Hepatocyte (in vitro differentiated cells): ENCODE data around the gene PID1. TPM values are rescaled to one million over a fixed set of nuclear protein-coding genes. Genes with fewer than 3 reads are reported as not detected.

Experiments
- DNase-seq: peaks from one replicate; pipeline ENCODE4 v3.0.0-alpha.2; 2016; ENCODE audit warnings: low spot score
- H2AFZ ChIP-seq: fragments of 200-600 bp; sonication (generic); 2 replicates; pipeline ENCODE4 v1.6.0; 2016; ENCODE audit warnings: antibody characterized with exemption, mild to moderate bottlenecking
- H3K27ac ChIP-seq: fragments of 200-600 bp; sonication (generic); 2 replicates; pipeline ENCODE4 v1.5.1; 2016; ENCODE audit warnings: mild to moderate bottlenecking
- H3K27me3 ChIP-seq: fragments of 200-600 bp; sonication (generic); 2 replicates; pipeline ENCODE4 v1.6.1; 2016
- H3K36me3 ChIP-seq: fragments of 200-600 bp; sonication (generic); replicated peaks from 2 replicates; pipeline ENCODE4 v1.5.1; 2016; ENCODE audit warnings: low read depth; ENCODE audit not compliant: insufficient read depth
- H3K4me1 ChIP-seq: fragments of 200-600 bp; sonication (generic); 2 replicates; pipeline ENCODE4 v1.5.1; 2016; ENCODE audit warnings: mild to moderate bottlenecking, moderate library complexity; ENCODE audit not compliant: insufficient read depth
- H3K4me2 ChIP-seq: fragments of 200-600 bp; sonication (generic); 2 replicates; pipeline ENCODE4 v1.6.0; 2016
- H3K4me3 ChIP-seq: fragments of 200-600 bp; sonication (generic); 2 replicates; pipeline ENCODE4 v1.5.1; 2016; ENCODE audit warnings: mild to moderate bottlenecking
- H3K79me2 ChIP-seq: fragments of 200-600 bp; sonication (generic); 2 replicates; pipeline ENCODE4 v1.6.0; 2017; ENCODE audit warnings: mild to moderate bottlenecking
- H3K9me2 ChIP-seq: fragments of 200-600 bp; sonication (generic); replicated peaks from 2 replicates; pipeline ENCODE4 v1.6.0; 2017; ENCODE audit warnings: mild to moderate bottlenecking; ENCODE audit not compliant: insufficient read depth
- H3K9me3 ChIP-seq: fragments of 200-600 bp; sonication (generic); 2 replicates; pipeline ENCODE4 v1.5.1; 2016; ENCODE audit warnings: low read depth, mild to moderate bottlenecking
- H4K20me1 ChIP-seq: fragments of 200-600 bp; sonication (generic); 2 replicates; pipeline ENCODE4 v1.6.0; 2016; ENCODE audit warnings: mild to moderate bottlenecking; ENCODE audit not compliant: insufficient read depth, poor library complexity, severe bottlenecking
- CTCF ChIP-seq: fragments of 200-600 bp; sonication (generic); IDR thresholded peaks from 2 replicates; pipeline ENCODE4 v1.5.1; 2016; ENCODE audit warnings: antibody characterized with exemption, mild to moderate bottlenecking; ENCODE audit not compliant: poor library complexity
- EZH2 ChIP-seq: fragments of 200-600 bp; sonication (generic); IDR thresholded peaks from 2 replicates; pipeline ENCODE4 v1.6.1; 2016; ENCODE audit warnings: antibody characterized with exemption, mild to moderate bottlenecking, borderline replicate concordance
- EZH2phosphoT487 ChIP-seq: fragments of 200-600 bp; sonication (generic); IDR thresholded peaks from one replicate; pipeline ENCODE4 v1.6.1; 2018; ENCODE audit warnings: antibody characterized with exemption, mild to moderate bottlenecking, low read depth, moderate library complexity; ENCODE audit not compliant: unreplicated experiment, severe bottlenecking
- WGBS: methylation state at CpG from one replicate; pipeline ENCODE4 v1.1.6; 2016; ENCODE audit warnings: low lambda C conversion rate; ENCODE audit errors: missing lambda C conversion rate; 5-methylcytosine and 5-hydroxymethylcytosine counted together
- polyA plus RNA-seq: library from polyadenylated mRNA; unstranded; fragments of >200 nt; fragmentation: Nextera tagmentation; extraction: Ambion mirVana; gene quantifications from 2 replicates; pipeline ENCODE4 v1.2.1, GENCODE V29; 2016
- total RNA-seq: library from RNA; depleted of rRNA; stranded (reverse); fragments of >200 nt; gene quantifications from 2 replicates; pipeline ENCODE4 v1.2.3, GENCODE V29; 2014

The PID1 gene
- total and polyA plus RNA-seq, 2 experiments from 2014 or later, result 26.7 to 31.1 TPM

- Histone ChIP-seq H2AFZ (peak overlapping the region; percentile 43), H3K9me2 (no peaks in the 10 kb centered on the region), H3K9me3 (no peaks in the 10 kb centered on the region), H3K27ac (peak overlapping the region; percentile 78), H3K36me3 (no peaks in the 10 kb centered on the region), H3K4me1 (peaks cover 8% of the 10 kb centered on the region), H4K20me1 (no peaks in the 10 kb centered on the region), H3K79me2 (peaks cover 17% of the 10 kb centered on the region), H3K4me2 (peak overlapping the region; percentile 72), H3K27me3 (no peaks in the 10 kb centered on the region), H3K4me3 (no peak overlapping the region)
- peak; percentile 84 for DNase-seq
- TF ChIP-seq EZH2, result no peak
- TF ChIP-seq CTCF, result peak; percentile 87
- 49% methylated on average over 4 of the region's 4 CpGs for WGBS
Measured at GRCh38 chr2:229273723-229274338, 2.7 kb upstream of the PID1 start.

GRCh38 chr2:229273006-229273722 lies 2.1 kb upstream of the PID1 start:
- Histone ChIP-seq H3K9me2 (no peaks in the 10 kb centered on the region), H3K27ac (peak overlapping the region; percentile 78), H3K79me2 (peaks cover 23% of the 10 kb centered on the region), H3K4me1 (peaks cover 14% of the 10 kb centered on the region), H3K4me2 (peak overlapping the region; percentile 72), H3K9me3 (no peaks in the 10 kb centered on the region), H3K27me3 (no peaks in the 10 kb centered on the region), H2AFZ (peak overlapping the region; percentile 43), H3K36me3 (no peaks in the 10 kb centered on the region), H4K20me1 (no peaks in the 10 kb centered on the region), H3K4me3 (peak overlapping the region; percentile 19)
- TF ChIP-seq EZH2phosphoT487 (no peak), CTCF (no peak), EZH2 (no peak)
- DNase-seq, result peak; percentile 20
- WGBS, result 27% methylated on average over 9 of the region's 9 CpGs

- peaks cover 51% of the 10 kb centered on the region for H3K79me2 ChIP-seq
- H2AFZ ChIP-seq, result peak overlapping the region; percentile 19
- H3K9me2 ChIP-seq, result no peaks in the 10 kb centered on the region
- H3K9me3 ChIP-seq, result no peaks in the 10 kb centered on the region
- H3K27me3 ChIP-seq, result no peaks in the 10 kb centered on the region
- 62% methylated on average over 6 of the region's 6 CpGs for WGBS
- H3K27ac ChIP-seq, result no peak overlapping the region
- no peaks in the 10 kb centered on the region for H4K20me1 ChIP-seq
- H3K4me3 ChIP-seq, result peak overlapping the region; percentile 22
- DNase-seq, result no peak
- H3K4me2 ChIP-seq, result peak overlapping the region; percentile 93
- peaks cover 19% of the 10 kb centered on the region for H3K4me1 ChIP-seq
- no peaks in the 10 kb centered on the region for H3K36me3 ChIP-seq
- TF ChIP-seq EZH2phosphoT487 (no peak), EZH2 (no peak), CTCF (no peak)
Measured at GRCh38 chr2:229269941-229270340, 1.1 kb downstream of the PID1 start.
